SU-DHL-6 (cell line): ENCODE measurements around the gene RANBP2.

Experiments
- CTCF ChIP-seq: fragments of 200-600 bp; sonication (generic); IDR thresholded peaks from one replicate; pipeline ENCODE4 v1.5.1; 2017; ENCODE audit warnings: antibody characterized with exemption, mild to moderate bottlenecking, low read length, moderate library complexity; ENCODE audit not compliant: insufficient read depth, poor library complexity, severe bottlenecking
- EZH2phosphoT487 ChIP-seq: fragments of 200-600 bp; sonication (generic), shearing (Covaris generic); conservative IDR thresholded peaks from 2 replicates; pipeline ENCODE4 v1.6.1; 2018; ENCODE audit warnings: mild to moderate bottlenecking, antibody characterized with exemption, low read length, moderate library complexity, mixed read lengths

DNA sequence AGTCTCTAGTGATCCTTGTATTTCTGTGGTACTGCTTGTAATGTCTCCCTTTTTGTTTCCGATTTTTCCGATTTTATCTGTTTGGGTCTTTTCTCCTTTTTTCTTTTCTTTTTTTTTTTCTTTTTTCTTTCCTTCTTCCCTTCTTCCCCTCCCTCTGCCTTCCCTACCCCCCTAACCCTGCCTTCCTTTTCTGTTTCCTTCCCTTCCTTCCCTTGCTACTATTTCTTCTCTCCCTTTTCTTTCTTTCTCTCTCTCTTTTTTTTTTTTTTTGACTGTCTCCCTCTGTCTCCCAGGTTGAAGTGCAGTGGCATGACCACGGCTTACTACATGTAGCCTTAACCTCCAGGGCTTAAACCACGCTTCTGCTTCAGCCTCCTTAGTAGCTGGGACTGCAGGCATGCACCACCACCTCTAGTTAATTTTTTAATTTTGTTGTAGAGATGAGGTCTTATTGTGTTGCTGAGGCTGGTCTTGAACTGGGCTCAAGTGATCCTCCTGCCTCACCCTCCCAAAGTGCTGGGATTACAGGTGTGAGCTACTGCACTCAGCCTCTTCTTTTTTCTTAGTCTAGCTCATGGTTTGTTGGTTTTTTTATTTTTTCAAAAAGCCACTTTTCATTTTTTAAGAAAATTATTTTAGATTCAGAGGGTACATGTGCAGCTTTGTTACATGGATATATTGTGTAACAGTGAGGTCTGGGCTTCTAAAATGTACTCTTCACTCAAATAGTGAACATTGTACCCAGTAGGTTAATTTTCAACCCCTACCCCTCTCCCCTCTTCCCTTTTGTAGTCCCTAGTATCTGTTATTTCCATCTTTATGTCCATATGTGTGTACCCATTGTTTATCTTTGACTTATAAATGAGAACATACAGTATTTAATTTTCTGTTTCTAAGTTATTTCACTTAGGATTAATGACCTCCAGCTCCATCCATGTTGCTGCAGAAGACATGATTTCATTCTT is 92.0 kb downstream of the RANBP2 start:
- no peak for TF ChIP-seq CTCF
- no peak for TF ChIP-seq EZH2phosphoT487
